KBM-7 (cell line): ENCODE data around the gene CCDC102A.
"Not testable (repeated sequence)": the region's sequence is repeated elsewhere in the genome, so short reads cannot be mapped to it uniquely, and the experiment has no call there.

Source experiments
- DNase-seq: peaks from one replicate; pipeline ENCODE4 v3.0.0-alpha.2; 2015
- in situ Hi-C: fragments of 300-500 bp; cut with MboI; formaldehyde crosslinking; loops from 2 replicates; pipeline ENCODE4 v1.14.3; 2020; ENCODE audit warnings: low sequenced_read_pairs, low pct_unique_long_range_greater_than_20kb, mixed read lengths

CCDC102A gene

GRCh38 chr16:57509231-57509923, 27.0 kb downstream of the CCDC102A start:
- in situ Hi-C loops, result no loop called here
- no peak for DNase-seq

GRCh38 chr16:57508035-57508425, 28.3 kb downstream of the CCDC102A start:
- in situ Hi-C loops, result no loop called here
- DNase-seq, result no peak

- no peak for DNase-seq
- in situ Hi-C loops, result no loop called here
Measured at GRCh38 chr16:57507136-57508034, 29.0 kb downstream of the CCDC102A start.

GRCh38 chr16:57505169-57505568, 31.2 kb downstream of the CCDC102A start:
- in situ Hi-C loops, result no loop called here
- DNase-seq, result no peak

- no peak for DNase-seq
- in situ Hi-C loops, result no loop called here
Measured at GRCh38 chr16:57504491-57504890, 31.9 kb downstream of the CCDC102A start.

GRCh38 chr16:57504001-57504400, 32.4 kb downstream of the CCDC102A start:
- no peak for DNase-seq
- in situ Hi-C loops, result no loop called here

GRCh38 chr16:57503366-57503765, 33.0 kb downstream of the CCDC102A start:
- DNase-seq, result no peak
- in situ Hi-C loops, result no loop called here

GRCh38 chr16:57502048-57502775, 34.2 kb downstream of the CCDC102A start:
- in situ Hi-C loops, result no loop called here

GRCh38 chr16:57501492-57501891, 34.9 kb downstream of the CCDC102A start:
- in situ Hi-C loops, result no loop called here

More at GRCh38 chr16:57502048-57502775, 34.2 kb downstream of the CCDC102A start:
- no peak for DNase-seq

GRCh38 chr16:57500578-57501111, 35.7 kb downstream of the CCDC102A start:
- in situ Hi-C loops, result no loop called here
- DNase-seq, result peak; percentile 43

More at GRCh38 chr16:57501492-57501891, 34.9 kb downstream of the CCDC102A start:
- no peak for DNase-seq

GRCh38 chr16:57499941-57500340, 36.4 kb downstream of the CCDC102A start:
- DNase-seq, in situ Hi-C loops: not testable (repeated sequence)

- DNase-seq, result no peak
- in situ Hi-C loops, result no loop called here
Measured at GRCh38 chr16:57498031-57498430, 38.3 kb downstream of the CCDC102A start.

- in situ Hi-C loops, result no loop called here
- no peak for DNase-seq
Measured at GRCh38 chr16:57497121-57497520, 39.2 kb downstream of the CCDC102A start.

- in situ Hi-C loops, result no loop called here
- no peak for DNase-seq
Measured at GRCh38 chr16:57493767-57494166, 42.6 kb downstream of the CCDC102A start.

- in situ Hi-C loops, result no loop called here
- DNase-seq, result no peak
Measured at GRCh38 chr16:57489229-57489628, 47.1 kb downstream of the CCDC102A start.

GRCh38 chr16:57486858-57487834, 49.2 kb downstream of the CCDC102A start:
- no peak for DNase-seq
- in situ Hi-C loops, result no loop called here

GRCh38 chr16:57485916-57486857, 50.2 kb downstream of the CCDC102A start, which contains the start of gene DOK4:
Gene DOK4 (minus strand): TSS chr16:57486493. CDS start chr16:57479507, 6,986 bp downstream.
- in situ Hi-C loops, result no loop called here
- peak; percentile 39 for DNase-seq
